ENCODE data around the gene IL16. TPM values are rescaled to one million over a fixed set of nuclear protein-coding genes. Genes with fewer than 3 reads are reported as not detected.

Gene IL16
- polyA plus RNA-seq, 1 donor from 2014 or later = not detected

- no peak overlapping the region for H2AFZ ChIP-seq (ENCODE audit: low read depth, low read length)
- no peak overlapping the region for H3K9ac ChIP-seq (ENCODE audit: low read length)
- no peaks in the 10 kb centered on the region for H3K79me2 ChIP-seq (replicated peaks; ENCODE audit: insufficient read depth, low read length)
- H4K20me1 ChIP-seq (ENCODE audit: insufficient read depth) = no peaks in the 10 kb centered on the region
- no peaks in the 10 kb centered on the region for H3F3A ChIP-seq (ENCODE audit: insufficient read depth, low read length, poor library complexity, severe bottlenecking)
- no peaks in the 10 kb centered on the region for H3K9me3 ChIP-seq (ENCODE audit: low read length)
- H3K27me3 ChIP-seq (ENCODE audit: insufficient read depth, low read depth, low read length) = no peaks in the 10 kb centered on the region
- H3K36me3 ChIP-seq (ENCODE audit: insufficient read depth, low read length) = no peaks in the 10 kb centered on the region
- no peaks in the 10 kb centered on the region for H3K9me2 ChIP-seq (ENCODE audit: insufficient read depth, low read length)
- no peak overlapping the region for H3K4me3 ChIP-seq (ENCODE audit: low read length)
- H3K4me2 ChIP-seq (ENCODE audit: low read length) = no peak overlapping the region
- TF ChIP-seq CTCF (IDR thresholded peaks at IDR 0.05; ENCODE audit: poor library complexity, severe bottlenecking) = no peak
- no peak for TF ChIP-seq POLR2AphosphoS5 (IDR thresholded peaks at IDR 0.05)
- no peak for TF ChIP-seq EP300 (conservative IDR thresholded peaks at IDR 0.05; ENCODE audit: poor library complexity, severe bottlenecking)
- TF ChIP-seq RAD21 (conservative IDR thresholded peaks at IDR 0.05) = no peak
- TF ChIP-seq TAF1 (IDR thresholded peaks at IDR 0.05; ENCODE audit: low read depth) = no peak
- TF ChIP-seq EZH2 (IDR thresholded peaks at IDR 0.05; ENCODE audit: borderline replicate concordance, insufficient read depth, low read length, poor library complexity, severe bottlenecking) = no peak
- TF ChIP-seq SMC3 (conservative IDR thresholded peaks at IDR 0.05; ENCODE audit: poor library complexity) = no peak
- no peak for TF ChIP-seq MXI1 (conservative IDR thresholded peaks at IDR 0.05; ENCODE audit: poor library complexity, severe bottlenecking)
- TF ChIP-seq REST (IDR thresholded peaks at IDR 0.05; ENCODE audit: borderline replicate concordance) = no peak
- no peak overlapping the region for H3K27ac ChIP-seq (ENCODE audit: low read length)
Measured at GRCh38 chr15:81160312-81161159, 36.1 kb upstream of the IL16 start.

GRCh38 chr15:81161160-81161673 lies 35.5 kb upstream of the IL16 start:
- H3K9me2 ChIP-seq (ENCODE audit: insufficient read depth, low read length) = no peaks in the 10 kb centered on the region
- H3K79me2 ChIP-seq (replicated peaks; ENCODE audit: insufficient read depth, low read length) = no peaks in the 10 kb centered on the region
- no peaks in the 10 kb centered on the region for H3F3A ChIP-seq (ENCODE audit: insufficient read depth, low read length, poor library complexity, severe bottlenecking)
- TF ChIP-seq POLR2AphosphoS5 (IDR thresholded peaks at IDR 0.05) (no peak), EZH2 (IDR thresholded peaks at IDR 0.05; ENCODE audit: borderline replicate concordance, insufficient read depth, low read length, poor library complexity, severe bottlenecking) (no peak), TAF1 (IDR thresholded peaks at IDR 0.05; ENCODE audit: low read depth) (no peak)
- H2AFZ ChIP-seq (ENCODE audit: low read depth, low read length) = no peak overlapping the region
- no peak overlapping the region for H3K4me2 ChIP-seq (ENCODE audit: low read length)
- no peaks in the 10 kb centered on the region for H4K20me1 ChIP-seq (ENCODE audit: insufficient read depth)
- no peak overlapping the region for H3K9ac ChIP-seq (ENCODE audit: low read length)
- no peak overlapping the region for H3K4me3 ChIP-seq (ENCODE audit: low read length)
- H3K27me3 ChIP-seq (ENCODE audit: insufficient read depth, low read depth, low read length) = no peaks in the 10 kb centered on the region
- no peak overlapping the region for H3K27ac ChIP-seq (ENCODE audit: low read length)
- no peaks in the 10 kb centered on the region for H3K9me3 ChIP-seq (ENCODE audit: low read length)
- H3K36me3 ChIP-seq (ENCODE audit: insufficient read depth, low read length) = no peaks in the 10 kb centered on the region

Measured in neural cell (in vitro differentiated cells).